ENCODE measurements around the gene ARHGEF4.

DNA sequence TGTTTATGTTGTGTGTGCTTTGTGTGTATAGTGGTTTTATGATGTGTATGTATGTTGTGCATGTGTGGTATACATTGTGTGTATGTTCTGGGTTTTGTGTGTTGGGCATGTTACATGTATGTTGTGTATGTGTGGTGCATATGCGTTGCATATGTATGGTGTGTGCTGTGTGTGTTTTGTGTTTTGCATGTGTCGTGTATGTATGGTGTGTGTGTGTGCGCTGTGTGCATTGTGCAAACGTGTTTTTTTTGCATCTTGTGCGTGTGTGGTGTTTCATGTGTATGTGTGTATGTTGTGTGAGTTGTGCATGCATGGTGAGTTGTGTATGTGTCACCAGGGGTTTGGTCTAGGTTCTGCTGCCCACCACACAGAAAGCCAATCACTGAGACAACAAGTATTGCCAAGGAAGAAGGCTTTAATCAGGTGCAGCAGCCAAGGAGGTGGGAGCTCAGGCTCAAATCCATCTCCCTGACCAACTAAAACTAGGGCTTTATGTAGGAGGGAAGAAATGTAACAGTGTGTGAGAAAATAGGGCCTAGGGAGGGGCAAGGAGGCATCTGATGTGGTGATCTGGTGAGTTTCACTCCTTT is 140.8 kb downstream of the ARHGEF4 start:
- TF ChIP-seq CTCF (IDR thresholded peaks at IDR 0.05) (no peak), ZNF423 (CRISPR knock-in tag; IDR thresholded peaks at IDR 0.05) (no peak), ZNF671 (CRISPR knock-in tag; IDR thresholded peaks at IDR 0.05) (no peak), ETV6 (CRISPR knock-in tag; IDR thresholded peaks at IDR 0.05) (no peak), NR3C1 (CRISPR knock-in tag; conservative IDR thresholded peaks at IDR 0.05; ENCODE audit: low read depth) (no peak)
- TF ChIP-seq, protein P1, sequence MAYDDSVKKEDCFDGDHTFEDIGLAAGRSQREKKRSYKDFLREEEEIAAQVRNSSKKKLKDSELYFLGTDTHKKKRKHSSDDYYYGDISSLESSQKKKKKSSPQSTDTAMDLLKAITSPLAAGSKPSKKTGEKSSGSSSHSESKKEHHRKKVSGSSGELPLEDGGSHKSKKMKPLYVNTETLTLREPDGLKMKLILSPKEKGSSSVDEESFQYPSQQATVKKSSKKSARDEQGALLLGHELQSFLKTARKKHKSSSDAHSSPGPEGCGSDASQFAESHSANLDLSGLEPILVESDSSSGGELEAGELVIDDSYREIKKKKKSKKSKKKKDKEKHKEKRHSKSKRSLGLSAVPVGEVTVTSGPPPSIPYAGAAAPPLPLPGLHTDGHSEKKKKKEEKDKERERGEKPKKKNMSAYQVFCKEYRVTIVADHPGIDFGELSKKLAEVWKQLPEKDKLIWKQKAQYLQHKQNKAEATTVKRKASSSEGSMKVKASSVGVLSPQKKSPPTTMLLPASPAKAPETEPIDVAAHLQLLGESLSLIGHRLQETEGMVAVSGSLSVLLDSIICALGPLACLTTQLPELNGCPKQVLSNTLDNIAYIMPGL (CRISPR knock-in tag; IDR thresholded peaks at IDR 0.05), result no peak
